ENCODE results near the gene WNT11.
A peak's percentile ranks its signal among the peaks of the same experiment; 100 is the strongest.

The WNT11 gene

DNA sequence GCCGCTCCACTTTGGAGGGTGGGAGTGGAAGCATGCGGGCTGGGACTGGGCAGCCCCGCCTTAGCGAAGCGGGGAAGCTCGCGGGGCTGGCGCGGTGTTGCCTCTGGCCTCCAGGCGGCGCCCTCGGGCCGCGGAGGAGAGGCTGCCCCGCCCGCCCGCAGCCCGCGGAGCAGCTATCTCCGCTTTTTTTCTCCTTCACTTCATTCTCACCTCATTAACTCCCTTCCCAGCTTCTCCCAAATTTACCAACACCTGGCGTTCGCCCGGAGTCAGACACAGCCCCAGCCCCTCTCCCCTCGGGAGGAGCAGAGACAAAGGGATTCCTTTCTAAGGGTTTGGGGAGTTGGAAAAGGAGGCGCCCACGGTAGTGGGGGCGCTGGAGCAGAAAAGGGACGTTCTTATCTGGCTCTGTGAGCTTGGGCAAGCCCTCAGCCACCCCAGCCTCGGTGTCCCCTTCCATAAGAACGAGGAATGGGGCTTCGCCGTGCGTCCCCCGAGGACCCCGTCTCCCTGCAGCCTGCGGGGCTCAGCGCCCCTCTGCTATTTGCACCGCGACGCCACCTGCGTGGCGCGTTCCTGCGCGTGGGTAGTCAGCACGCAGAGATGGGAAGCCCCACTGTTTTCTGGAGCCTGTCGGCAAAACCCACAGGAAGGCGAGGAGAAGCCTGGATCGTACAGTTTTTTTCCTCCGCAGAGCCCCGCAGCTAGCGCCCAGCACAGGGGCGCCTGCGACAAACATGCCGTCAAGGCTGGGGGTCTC lies 1.5 kb upstream of the WNT11 start:
- Histone ChIP-seq H3K9me3 (ENCODE audit: control extremely low read depth in 1 of 5, control insufficient read depth in 4 of 5, insufficient read depth in 2 of 5, low read depth in 1 of 5, low read length in 4 of 5) (no peaks in the 10 kb centered on the region), H3K36me3 (ENCODE audit: control insufficient read depth in 4 of 4, insufficient read depth in 4 of 4, low read length in 3 of 4) (no peaks in the 10 kb centered on the region), H3K27me3 (replicated peaks in 2 of 5; ENCODE audit: control insufficient read depth in 4 of 5, insufficient read depth in 5 of 5, low read length in 4 of 5) (peaks cover 20 to 86% (median 46%) of the 10 kb centered on the region in 5 experiments), H3K4me3 (ENCODE audit: control insufficient read depth in 1 of 7, extremely low read depth in 1 of 7, insufficient read depth in 4 of 7, low read depth in 2 of 7, low read length in 6 of 7) (peak overlapping the region; percentile 17 to 86 (median 70)), H3K27ac (ENCODE audit: insufficient read depth in 1 of 2, low read depth in 1 of 2, low read length in 2 of 2, poor library complexity in 1 of 2, severe bottlenecking in 2 of 2) (no peak overlapping the region), H3K4me1 (ENCODE audit: control extremely low read depth in 1 of 4, control insufficient read depth in 4 of 4, insufficient read depth in 4 of 4, low read length in 3 of 4) (peaks cover 0 to 62% (median 55%) of the 10 kb centered on the region in 4 experiments)
- under 1% methylated on average over 44 of the region's 55 CpGs for WGBS (ENCODE audit: insufficient coverage)
- peak; percentile 72 to 82 (median 81) for DNase-seq
- ChIA-PET POLR2A (interaction anchor here (0.7 to 1.3 kb wide), 4 partner anchors 10 to 176 kb away, joined by 3 to 4 read pairs (median 3); no protein-coding TSS in a partner anchor), CTCF (interaction anchor here (0.7 to 9.3 kb wide), 43 partner anchors 10 to 417 kb away, joined by 3 to 102 read pairs (median 5); no protein-coding TSS in a partner anchor)

DNA sequence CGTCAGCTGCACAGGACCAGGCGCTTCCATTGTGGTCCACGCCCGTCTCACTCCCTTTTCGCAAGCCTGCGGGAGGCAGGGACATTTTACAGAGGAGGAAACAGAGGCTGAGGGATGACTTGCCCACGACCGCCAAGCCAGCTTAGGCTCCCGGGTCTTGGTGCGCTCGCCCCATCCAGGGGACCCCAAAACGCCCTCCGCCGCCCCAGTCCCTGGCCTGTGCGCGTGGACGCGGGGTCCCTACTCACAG lies 300 bp downstream of the WNT11 start:
- POLR2A ChIA-PET: no interaction called here
- Histone ChIP-seq H3K36me3 (ENCODE audit: control insufficient read depth in 4 of 4, insufficient read depth in 4 of 4, low read length in 3 of 4) (no peaks in the 10 kb centered on the region), H3K27ac (ENCODE audit: insufficient read depth in 1 of 2, low read depth in 1 of 2, low read length in 2 of 2, poor library complexity in 1 of 2, severe bottlenecking in 2 of 2) (no peak overlapping the region), H3K9me3 (ENCODE audit: control extremely low read depth in 1 of 5, control insufficient read depth in 4 of 5, insufficient read depth in 2 of 5, low read depth in 1 of 5, low read length in 4 of 5) (no peaks in the 10 kb centered on the region), H3K4me3 (ENCODE audit: control insufficient read depth in 1 of 7, extremely low read depth in 1 of 7, insufficient read depth in 4 of 7, low read depth in 2 of 7, low read length in 6 of 7) (peak overlapping the region; percentile 15 to 86 (median 59)), H3K4me1 (ENCODE audit: control extremely low read depth in 1 of 4, control insufficient read depth in 4 of 4, insufficient read depth in 4 of 4, low read length in 3 of 4) (peaks cover 0 to 56% (median 53%) of the 10 kb centered on the region in 4 experiments), H3K27me3 (replicated peaks in 2 of 5; ENCODE audit: control insufficient read depth in 4 of 5, insufficient read depth in 5 of 5, low read length in 4 of 5) (peaks cover 1 to 68% (median 29%) of the 10 kb centered on the region in 5 experiments)
- WGBS (ENCODE audit: insufficient coverage): 5% methylated on average over 18 of the region's 18 CpGs
- CTCF ChIA-PET: interaction anchor here (1.1 to 9.3 kb wide), 5 partner anchors 10 to 305 kb away, joined by 3 to 102 read pairs (median 4); no protein-coding TSS in a partner anchor
- DNase-seq: peak in 1 of 3 donors; percentile 8

DNA sequence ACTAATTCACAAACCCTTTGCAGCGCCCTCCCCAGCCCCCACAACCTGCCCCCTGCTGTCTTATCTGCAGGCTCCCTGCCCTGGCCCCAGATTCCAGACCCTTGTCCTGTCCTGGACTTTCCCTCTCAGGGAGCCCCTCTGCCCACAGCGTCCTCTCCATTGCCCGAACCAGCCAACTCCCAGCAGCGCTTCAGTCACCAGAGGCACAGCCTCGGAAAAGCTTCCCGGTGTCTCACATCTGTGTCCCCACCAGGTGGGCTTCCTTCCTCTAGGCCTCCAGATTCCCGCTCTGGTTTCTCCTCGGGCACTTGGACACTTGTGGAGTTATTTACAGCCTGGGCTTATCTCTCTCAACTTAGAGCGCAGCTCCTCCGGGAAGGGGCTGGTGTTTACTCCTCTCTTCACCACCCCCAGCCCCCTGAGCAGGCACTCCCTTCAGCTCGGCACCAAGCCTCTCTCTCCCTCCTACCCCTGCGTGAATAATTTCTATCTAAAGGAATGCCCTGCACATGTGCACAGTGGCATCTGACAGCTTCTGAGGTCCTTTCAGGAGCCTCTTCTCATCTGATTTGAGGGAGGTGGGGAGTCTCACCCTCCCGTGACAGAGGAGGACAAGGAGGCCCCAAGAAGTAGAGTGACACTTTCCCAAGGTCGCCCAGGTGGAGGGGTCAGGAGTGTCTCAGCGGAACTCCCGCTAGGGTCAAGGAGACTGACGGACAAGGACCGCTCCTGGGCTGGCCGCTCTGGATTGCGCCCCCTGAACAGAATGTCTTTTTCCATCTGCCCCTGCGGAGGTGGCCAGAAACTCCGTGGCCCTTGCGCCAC lies 838 bp downstream of the WNT11 start:
- CTCF ChIA-PET: interaction anchor here (0.9 to 9.3 kb wide), 6 partner anchors 10 to 306 kb away, joined by 3 to 102 read pairs (median 4); no protein-coding TSS in a partner anchor
- 31% methylated on average over 22 of the region's 23 CpGs for WGBS (ENCODE audit: insufficient coverage)
- H3K27ac ChIP-seq (ENCODE audit: insufficient read depth in 1 of 2, low read depth in 1 of 2, low read length in 2 of 2, poor library complexity in 1 of 2, severe bottlenecking in 2 of 2): no peak overlapping the region
- POLR2A ChIA-PET: no interaction called here
- DNase-seq: no peak
- no peaks in the 10 kb centered on the region for H3K36me3 ChIP-seq (ENCODE audit: control insufficient read depth in 4 of 4, insufficient read depth in 4 of 4, low read length in 3 of 4)
- H3K4me3 ChIP-seq (ENCODE audit: control insufficient read depth in 1 of 7, extremely low read depth in 1 of 7, insufficient read depth in 4 of 7, low read depth in 2 of 7, low read length in 6 of 7): peak overlapping the region in 5 of 7 experiments; percentile 15 to 86 (median 71)
- peaks cover 0 to 52% (median 48%) of the 10 kb centered on the region in 4 experiments for H3K4me1 ChIP-seq (ENCODE audit: control extremely low read depth in 1 of 4, control insufficient read depth in 4 of 4, insufficient read depth in 4 of 4, low read length in 3 of 4)
- H3K9me3 ChIP-seq (ENCODE audit: control extremely low read depth in 1 of 5, control insufficient read depth in 4 of 5, insufficient read depth in 2 of 5, low read depth in 1 of 5, low read length in 4 of 5): no peaks in the 10 kb centered on the region
- H3K27me3 ChIP-seq (replicated peaks in 2 of 5; ENCODE audit: control insufficient read depth in 4 of 5, insufficient read depth in 5 of 5, low read length in 4 of 5): peaks cover 0 to 62% (median 27%) of the 10 kb centered on the region in 5 experiments

DNA sequence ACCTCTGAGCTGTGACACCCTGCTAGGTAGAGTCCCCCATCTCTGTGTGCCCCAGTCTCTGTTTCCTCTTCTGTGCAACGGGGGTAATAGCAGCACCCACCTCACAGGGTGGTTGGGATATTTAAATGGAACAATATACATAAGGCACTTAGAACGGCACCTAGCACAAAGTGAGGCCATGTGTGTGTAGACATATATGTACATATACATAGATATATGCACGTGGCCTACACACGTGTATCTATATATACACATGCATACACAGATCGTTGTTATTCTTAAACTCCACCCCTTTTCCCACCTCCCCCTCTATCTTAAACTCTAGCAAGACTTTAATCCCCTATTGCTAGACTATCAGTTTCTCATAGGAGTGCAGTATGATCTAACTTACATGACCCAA lies 2.4 kb downstream of the WNT11 start:
- no CpG with 5 or more reads among the region's 5 CpGs for WGBS (ENCODE audit: insufficient coverage)
- H3K9me3 ChIP-seq (ENCODE audit: control extremely low read depth in 1 of 5, control insufficient read depth in 4 of 5, insufficient read depth in 2 of 5, low read depth in 1 of 5, low read length in 4 of 5): no peaks in the 10 kb centered on the region
- H3K4me3 ChIP-seq (ENCODE audit: control insufficient read depth in 1 of 7, extremely low read depth in 1 of 7, insufficient read depth in 4 of 7, low read depth in 2 of 7, low read length in 6 of 7): no peak overlapping the region
- CTCF ChIA-PET: interaction anchor here (1.3 to 1.5 kb wide), 2 partner anchors 9 to 115 kb away, joined by 3 to 4 read pairs; no protein-coding TSS in a partner anchor
- H3K36me3 ChIP-seq (ENCODE audit: control insufficient read depth in 4 of 4, insufficient read depth in 4 of 4, low read length in 3 of 4): no peaks in the 10 kb centered on the region
- H3K27me3 ChIP-seq (replicated peaks in 2 of 5; ENCODE audit: control insufficient read depth in 4 of 5, insufficient read depth in 5 of 5, low read length in 4 of 5): peaks cover 0 to 47% (median 27%) of the 10 kb centered on the region in 5 experiments
- DNase-seq: no peak
- H3K4me1 ChIP-seq (ENCODE audit: control extremely low read depth in 1 of 4, control insufficient read depth in 4 of 4, insufficient read depth in 4 of 4, low read length in 3 of 4): peaks cover 0 to 36% (median 33%) of the 10 kb centered on the region in 4 experiments
- POLR2A ChIA-PET: no interaction called here
- no peak overlapping the region for H3K27ac ChIP-seq (ENCODE audit: insufficient read depth in 1 of 2, low read depth in 1 of 2, low read length in 2 of 2, poor library complexity in 1 of 2, severe bottlenecking in 2 of 2)

DNA sequence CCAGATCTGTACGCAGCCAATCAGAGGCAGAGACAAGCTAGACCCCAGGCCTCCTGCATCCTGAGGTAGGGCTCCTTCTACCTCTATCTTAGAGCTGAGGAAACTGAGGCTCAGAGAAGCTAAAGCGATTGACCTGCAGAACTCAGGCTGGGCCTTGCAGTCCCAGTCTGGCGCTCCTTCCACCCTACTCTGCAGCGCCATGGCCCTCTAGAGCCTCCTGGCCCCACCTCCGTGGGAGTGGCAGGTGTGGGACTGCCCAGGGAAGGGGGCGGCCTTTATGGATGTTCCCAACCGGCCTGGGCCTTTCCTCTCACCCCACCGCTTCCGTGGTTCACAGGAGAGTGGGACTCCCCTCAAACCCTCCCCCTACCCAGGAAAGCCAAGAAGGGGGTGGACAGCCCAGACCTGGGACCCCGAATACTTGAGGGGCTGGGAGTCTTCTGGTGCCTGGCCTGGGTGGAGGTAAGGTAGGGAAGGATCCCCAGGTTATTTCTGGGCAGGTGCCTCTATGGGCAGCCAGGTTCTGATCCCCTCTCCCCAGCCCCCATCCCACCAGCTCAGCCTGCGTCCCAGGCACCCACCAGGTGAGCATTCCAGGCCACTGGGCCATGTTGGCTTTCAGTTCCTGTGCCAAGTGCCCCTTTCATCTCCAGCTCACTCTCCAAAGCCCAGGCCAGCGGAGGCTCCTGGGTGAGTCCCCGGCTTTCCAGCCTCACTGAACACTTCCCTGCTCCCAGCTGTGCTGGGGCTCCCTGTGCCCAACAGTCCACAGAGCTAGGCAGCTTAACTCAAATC lies 3.0 kb downstream of the WNT11 start:
- Histone ChIP-seq H3K4me1 (ENCODE audit: control extremely low read depth in 1 of 4, control insufficient read depth in 4 of 4, insufficient read depth in 4 of 4, low read length in 3 of 4) (peaks cover 0 to 30% (median 26%) of the 10 kb centered on the region in 4 experiments), H3K4me3 (ENCODE audit: control insufficient read depth in 1 of 7, extremely low read depth in 1 of 7, insufficient read depth in 4 of 7, low read depth in 2 of 7, low read length in 6 of 7) (no peak overlapping the region), H3K27me3 (replicated peaks in 2 of 5; ENCODE audit: control insufficient read depth in 4 of 5, insufficient read depth in 5 of 5, low read length in 4 of 5) (peaks cover 0 to 44% (median 27%) of the 10 kb centered on the region in 5 experiments), H3K36me3 (ENCODE audit: control insufficient read depth in 4 of 4, insufficient read depth in 4 of 4, low read length in 3 of 4) (no peaks in the 10 kb centered on the region), H3K27ac (ENCODE audit: insufficient read depth in 1 of 2, low read depth in 1 of 2, low read length in 2 of 2, poor library complexity in 1 of 2, severe bottlenecking in 2 of 2) (no peak overlapping the region), H3K9me3 (ENCODE audit: control extremely low read depth in 1 of 5, control insufficient read depth in 4 of 5, insufficient read depth in 2 of 5, low read depth in 1 of 5, low read length in 4 of 5) (no peaks in the 10 kb centered on the region)
- ChIA-PET POLR2A (no interaction called here), CTCF (interaction anchor here (0.8 to 1.5 kb wide), 3 partner anchors 10 to 116 kb away, joined by 3 to 4 read pairs (median 3); no protein-coding TSS in a partner anchor)
- WGBS (ENCODE audit: insufficient coverage): 87% methylated on average over 10 of the region's 13 CpGs
- DNase-seq: no peak

DNA sequence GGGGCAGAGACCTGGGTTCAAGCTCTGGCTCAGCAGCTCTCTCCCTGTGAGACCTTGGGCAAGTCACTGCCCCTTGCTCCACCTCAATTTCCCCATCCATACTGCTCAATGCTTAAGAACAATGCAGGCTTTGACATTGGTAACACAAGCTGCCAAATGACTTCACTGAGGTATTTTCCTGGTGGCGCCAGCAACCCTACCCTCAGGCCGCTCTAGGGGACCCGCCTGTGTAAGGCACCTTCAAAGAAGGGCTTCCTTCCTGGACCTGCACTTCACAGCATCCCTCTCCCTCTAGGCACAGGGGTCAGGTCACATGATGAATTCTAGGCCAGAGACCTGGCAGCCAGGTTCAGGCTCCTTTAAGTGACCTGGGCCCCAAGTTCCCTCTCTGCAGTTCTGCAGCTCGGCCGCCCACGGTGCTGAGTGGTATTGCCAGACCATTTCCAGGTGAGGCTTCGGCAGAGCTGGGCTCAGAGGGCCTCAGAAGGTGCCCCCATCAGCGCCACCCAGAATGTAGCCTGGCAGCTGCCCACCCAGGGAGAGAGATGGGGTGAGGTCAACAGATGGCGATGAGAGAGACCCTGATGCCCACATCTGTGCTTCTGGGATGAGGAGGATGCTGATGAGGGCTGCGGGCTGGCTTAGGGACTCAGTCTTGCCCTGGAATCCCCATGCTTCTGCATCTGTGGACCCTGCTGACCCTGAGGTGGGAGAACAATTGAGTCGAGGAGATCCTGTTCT lies 4.5 kb downstream of the WNT11 start:
- CTCF ChIA-PET: interaction anchor here (1.3 kb wide), 1 partner anchor 8 kb away, joined by 4 read pairs; no protein-coding TSS in a partner anchor
- 93% methylated on average over 8 of the region's 11 CpGs for WGBS (ENCODE audit: insufficient coverage)
- H3K27me3 ChIP-seq (replicated peaks in 2 of 5; ENCODE audit: control insufficient read depth in 4 of 5, insufficient read depth in 5 of 5, low read length in 4 of 5): peaks cover 0 to 32% (median 23%) of the 10 kb centered on the region in 5 experiments

More for the DNA sequence above, 4.5 kb downstream of the WNT11 start:
- H3K36me3 ChIP-seq (ENCODE audit: control insufficient read depth in 4 of 4, insufficient read depth in 4 of 4, low read length in 3 of 4): no peaks in the 10 kb centered on the region
- no peak overlapping the region for H3K4me3 ChIP-seq (ENCODE audit: control insufficient read depth in 1 of 7, extremely low read depth in 1 of 7, insufficient read depth in 4 of 7, low read depth in 2 of 7, low read length in 6 of 7)
- H3K4me1 ChIP-seq (ENCODE audit: control extremely low read depth in 1 of 4, control insufficient read depth in 4 of 4, insufficient read depth in 4 of 4, low read length in 3 of 4): peaks cover 0 to 17% (median 12%) of the 10 kb centered on the region in 4 experiments
- H3K27ac ChIP-seq (ENCODE audit: insufficient read depth in 1 of 2, low read depth in 1 of 2, low read length in 2 of 2, poor library complexity in 1 of 2, severe bottlenecking in 2 of 2): no peak overlapping the region
- H3K9me3 ChIP-seq (ENCODE audit: control extremely low read depth in 1 of 5, control insufficient read depth in 4 of 5, insufficient read depth in 2 of 5, low read depth in 1 of 5, low read length in 4 of 5): no peaks in the 10 kb centered on the region
- POLR2A ChIA-PET: no interaction called here
- no peak for DNase-seq
